ENCODE data around the gene CD82. TPM values are rescaled to one million over a fixed set of nuclear protein-coding genes. Genes with fewer than 3 reads are reported as not detected.
A peak's percentile ranks its signal among the peaks of the same experiment; 100 is the strongest.
"Not testable (repeated sequence)": the region's sequence is repeated elsewhere in the genome, so short reads cannot be mapped to it uniquely, and the experiment has no call there.

Gene CD82
- polyA plus RNA-seq, 1 donor (not counting 4 experiments of a cell fraction or from before 2014, with no cell fraction given), result 118 TPM

- DNase-seq (ENCODE audit: low read depth, low spot score) (no peak), FAIRE-seq (no peak)
- Histone ChIP-seq H2AFZ (ENCODE audit: control insufficient read depth, low read length) (no peak overlapping the region), H4K20me1 (ENCODE audit: control insufficient read depth, extremely low read depth, insufficient read depth, low read length) (no peaks in the 10 kb centered on the region), H3K79me2 (ENCODE audit: control insufficient read depth, insufficient read depth, low read length) (no peaks in the 10 kb centered on the region), H3K36me3 (ENCODE audit: control insufficient read depth in 2 of 2, extremely low read depth in 1 of 2, insufficient read depth in 2 of 2, low read length in 2 of 2) (no peaks in the 10 kb centered on the region), H3K4me3 (ENCODE audit: control insufficient read depth in 2 of 3, extremely low read depth in 1 of 3, insufficient read depth in 2 of 3, low read depth in 1 of 3, low read length in 3 of 3) (no peak overlapping the region), H3K4me1 (ENCODE audit: control insufficient read depth, extremely low read depth, insufficient read depth, low read length) (no peaks in the 10 kb centered on the region), H3K4me2 (ENCODE audit: control insufficient read depth, extremely low read depth, insufficient read depth, low read depth, low read length) (no peak overlapping the region), H3K9me1 (ENCODE audit: control insufficient read depth, extremely low read depth, insufficient read depth, low read length) (no peaks in the 10 kb centered on the region), H3K27me3 (ENCODE audit: control insufficient read depth, extremely low read depth, insufficient read depth, low read length) (peaks cover 34% of the 10 kb centered on the region), H3K9me3 (ENCODE audit: control insufficient read depth, low read depth, low read length) (no peaks in the 10 kb centered on the region), H3K27ac (ENCODE audit: control insufficient read depth, insufficient read depth, low read length) (no peak overlapping the region), H3K9ac (ENCODE audit: control insufficient read depth, extremely low read depth, insufficient read depth, low read length) (no peak overlapping the region)
- dilution Hi-C loops (cut with MboI; ENCODE audit: extremely low pct_ligation_motif_present, low sequenced_read_pairs), result no loop called here
- TF ChIP-seq EZH2 (IDR thresholded peaks at IDR 0.05; ENCODE audit: low read length), result no peak
- TF ChIP-seq CTCF (optimal IDR thresholded peaks at IDR 0.05 in 1 of 3, IDR thresholded peaks at IDR 0.05 in 1 of 3, conservative IDR thresholded peaks at IDR 0.05 in 1 of 3; ENCODE audit: extremely low read depth in 1 of 3, insufficient read depth in 2 of 3, low read length in 3 of 3), result peak; percentile 29 to 62 (median 42)
Measured at GRCh38 chr11:44658506-44658850, 93.0 kb downstream of the CD82 start.

GRCh38 chr11:44659641-44660040 lies 94.2 kb downstream of the CD82 start:
- Histone ChIP-seq H3K9ac (ENCODE audit: control insufficient read depth, extremely low read depth, insufficient read depth, low read length) (no peak overlapping the region), H2AFZ (ENCODE audit: control insufficient read depth, low read length) (no peak overlapping the region), H3K27me3 (ENCODE audit: control insufficient read depth, extremely low read depth, insufficient read depth, low read length) (peaks cover 24% of the 10 kb centered on the region), H3K4me1 (ENCODE audit: control insufficient read depth, extremely low read depth, insufficient read depth, low read length) (no peaks in the 10 kb centered on the region), H3K9me3 (ENCODE audit: control insufficient read depth, low read depth, low read length) (no peaks in the 10 kb centered on the region), H3K36me3 (ENCODE audit: control insufficient read depth in 2 of 2, extremely low read depth in 1 of 2, insufficient read depth in 2 of 2, low read length in 2 of 2) (no peaks in the 10 kb centered on the region), H3K9me1 (ENCODE audit: control insufficient read depth, extremely low read depth, insufficient read depth, low read length) (no peaks in the 10 kb centered on the region), H3K27ac (ENCODE audit: control insufficient read depth, insufficient read depth, low read length) (no peak overlapping the region), H3K4me3 (ENCODE audit: control insufficient read depth in 2 of 3, extremely low read depth in 1 of 3, insufficient read depth in 2 of 3, low read depth in 1 of 3, low read length in 3 of 3) (no peak overlapping the region), H4K20me1 (ENCODE audit: control insufficient read depth, extremely low read depth, insufficient read depth, low read length) (no peaks in the 10 kb centered on the region), H3K79me2 (ENCODE audit: control insufficient read depth, insufficient read depth, low read length) (no peaks in the 10 kb centered on the region), H3K4me2 (ENCODE audit: control insufficient read depth, extremely low read depth, insufficient read depth, low read depth, low read length) (no peak overlapping the region)
- FAIRE-seq, result no peak
- TF ChIP-seq CTCF (optimal IDR thresholded peaks at IDR 0.05 in 1 of 3, IDR thresholded peaks at IDR 0.05 in 1 of 3, conservative IDR thresholded peaks at IDR 0.05 in 1 of 3; ENCODE audit: extremely low read depth in 1 of 3, insufficient read depth in 2 of 3, low read length in 3 of 3) (no peak), EZH2 (IDR thresholded peaks at IDR 0.05; ENCODE audit: low read length) (no peak)
- DNase-seq (ENCODE audit: low read depth, low spot score), result no peak
- dilution Hi-C loops (cut with MboI; ENCODE audit: extremely low pct_ligation_motif_present, low sequenced_read_pairs), result no loop called here

- H3K4me3 ChIP-seq (ENCODE audit: control insufficient read depth in 2 of 3, extremely low read depth in 1 of 3, insufficient read depth in 2 of 3, low read depth in 1 of 3, low read length in 3 of 3); H3K27ac ChIP-seq (ENCODE audit: control insufficient read depth, insufficient read depth, low read length); H3K9me3 ChIP-seq (ENCODE audit: control insufficient read depth, low read depth, low read length); H2AFZ ChIP-seq (ENCODE audit: control insufficient read depth, low read length); H3K9me1 ChIP-seq (ENCODE audit: control insufficient read depth, extremely low read depth, insufficient read depth, low read length); H3K36me3 ChIP-seq (ENCODE audit: control insufficient read depth in 2 of 2, extremely low read depth in 1 of 2, insufficient read depth in 2 of 2, low read length in 2 of 2); dilution Hi-C loops (cut with MboI; ENCODE audit: extremely low pct_ligation_motif_present, low sequenced_read_pairs); H3K4me2 ChIP-seq (ENCODE audit: control insufficient read depth, extremely low read depth, insufficient read depth, low read depth, low read length); H4K20me1 ChIP-seq (ENCODE audit: control insufficient read depth, extremely low read depth, insufficient read depth, low read length); H3K4me1 ChIP-seq (ENCODE audit: control insufficient read depth, extremely low read depth, insufficient read depth, low read length); DNase-seq (ENCODE audit: low read depth, low spot score); H3K9ac ChIP-seq (ENCODE audit: control insufficient read depth, extremely low read depth, insufficient read depth, low read length); H3K79me2 ChIP-seq (ENCODE audit: control insufficient read depth, insufficient read depth, low read length); FAIRE-seq: not testable (repeated sequence)
- peaks cover 20% of the 10 kb centered on the region for H3K27me3 ChIP-seq (ENCODE audit: control insufficient read depth, extremely low read depth, insufficient read depth, low read length)
Measured at GRCh38 chr11:44660535-44660934, 95.1 kb downstream of the CD82 start.
